ENCODE data around the gene SV2A.
A peak's percentile ranks its signal among the peaks of the same experiment; 100 is the strongest.
"Not testable (repeated sequence)": the region's sequence is repeated elsewhere in the genome, so short reads cannot be mapped to it uniquely, and the experiment has no call there.

SV2A gene

GRCh38 chr1:149887456-149888246 lies 30.0 kb downstream of the SV2A start:
- no peaks in the 10 kb centered on the region for H3K4me1 ChIP-seq (ENCODE audit: control insufficient read depth, insufficient read depth, low read length)
- no peaks in the 10 kb centered on the region for H3K9me3 ChIP-seq (ENCODE audit: control insufficient read depth, insufficient read depth, low read length)
- peak overlapping the region; percentile 61 for H3K4me3 ChIP-seq (ENCODE audit: low read length)
- DNase-seq (ENCODE audit: low read depth, low spot score): no peak
- H3K36me3 ChIP-seq (ENCODE audit: control insufficient read depth, insufficient read depth, low read length): no peaks in the 10 kb centered on the region
- H3K27me3 ChIP-seq (ENCODE audit: control insufficient read depth, insufficient read depth, low read length): no peaks in the 10 kb centered on the region
- no CpG with 5 or more reads among the region's 46 CpGs for WGBS (ENCODE audit: insufficient coverage, insufficient read length)
- H3K27ac ChIP-seq (ENCODE audit: low read length): peak overlapping the region; percentile 51

- Histone ChIP-seq H3K4me3 (ENCODE audit: low read length) (peak overlapping the region; percentile 61; the same call in 1 of the 2 replicates), H3K27ac (ENCODE audit: low read length) (peak overlapping the region; percentile 9)
- not testable (repeated sequence) for DNase-seq (ENCODE audit: low read depth, low spot score); H3K36me3 ChIP-seq (ENCODE audit: control insufficient read depth, insufficient read depth, low read length); H3K9me3 ChIP-seq (ENCODE audit: control insufficient read depth, insufficient read depth, low read length); H3K27me3 ChIP-seq (ENCODE audit: control insufficient read depth, insufficient read depth, low read length); H3K4me1 ChIP-seq (ENCODE audit: control insufficient read depth, insufficient read depth, low read length)
- WGBS (ENCODE audit: insufficient coverage, insufficient read length): no CpG with 5 or more reads among the region's 13 CpGs
These were observed 30.5 kb downstream of the SV2A start for GRCh38 chr1:149887196-149887455.

DNA sequence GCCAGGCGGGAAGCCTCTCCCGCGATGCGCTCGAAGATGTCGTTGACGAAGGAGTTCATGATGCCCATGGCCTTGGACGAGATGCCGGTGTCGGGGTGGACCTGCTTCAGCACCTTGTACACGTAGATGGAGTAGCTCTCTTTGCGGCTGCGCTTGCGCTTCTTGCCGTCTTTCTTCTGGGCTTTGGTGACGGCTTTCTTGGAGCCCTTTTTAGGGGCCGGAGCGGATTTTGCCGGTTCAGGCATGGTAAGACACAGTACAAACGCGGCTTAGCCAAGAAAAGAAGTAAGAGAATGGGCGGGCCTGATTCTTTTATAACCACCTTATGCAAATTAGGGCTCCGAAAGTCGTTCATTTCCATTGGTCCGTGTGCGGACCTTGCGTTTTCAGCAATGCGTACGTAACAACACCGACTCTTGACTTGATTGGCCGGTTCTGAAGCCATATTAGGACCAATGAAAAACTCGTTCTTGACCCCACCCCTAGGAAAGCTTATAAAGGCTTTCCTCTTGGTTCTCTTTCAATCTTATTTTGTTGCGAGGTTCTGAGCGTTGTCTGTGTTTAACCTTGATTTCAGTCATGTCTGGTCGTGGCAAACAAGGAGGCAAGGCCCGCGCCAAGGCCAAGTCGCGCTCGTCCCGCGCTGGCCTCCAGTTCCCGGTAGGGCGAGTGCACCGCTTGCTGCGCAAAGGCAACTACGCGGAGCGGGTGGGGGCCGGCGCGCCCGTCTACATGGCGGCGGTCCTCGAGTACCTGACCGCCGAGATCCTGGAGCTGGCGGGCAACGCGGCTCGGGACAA lies 31.0 kb downstream of the SV2A start:
- Histone ChIP-seq H3K27me3 (ENCODE audit: control insufficient read depth, insufficient read depth, low read length) (no peaks in the 10 kb centered on the region), H3K4me3 (ENCODE audit: low read length) (peak overlapping the region; percentile 61), H3K36me3 (ENCODE audit: control insufficient read depth, insufficient read depth, low read length) (no peaks in the 10 kb centered on the region), H3K27ac (ENCODE audit: low read length) (no peak overlapping the region), H3K4me1 (ENCODE audit: control insufficient read depth, insufficient read depth, low read length) (no peaks in the 10 kb centered on the region), H3K9me3 (ENCODE audit: control insufficient read depth, insufficient read depth, low read length) (no peaks in the 10 kb centered on the region)
- no CpG with 5 or more reads among the region's 62 CpGs for WGBS (ENCODE audit: insufficient coverage, insufficient read length)
- no peak for DNase-seq (ENCODE audit: low read depth, low spot score)

GRCh38 chr1:149886121-149886395 lies 31.6 kb downstream of the SV2A start:
- H3K4me3 ChIP-seq (ENCODE audit: low read length): peak overlapping the region; percentile 60; the same call in 1 of the 2 replicates
- H3K36me3 ChIP-seq (ENCODE audit: control insufficient read depth, insufficient read depth, low read length); H3K27ac ChIP-seq (ENCODE audit: low read length); H3K9me3 ChIP-seq (ENCODE audit: control insufficient read depth, insufficient read depth, low read length); DNase-seq (ENCODE audit: low read depth, low spot score); H3K4me1 ChIP-seq (ENCODE audit: control insufficient read depth, insufficient read depth, low read length); H3K27me3 ChIP-seq (ENCODE audit: control insufficient read depth, insufficient read depth, low read length): not testable (repeated sequence)
- WGBS (ENCODE audit: insufficient coverage, insufficient read length): no CpG with 5 or more reads among the region's 19 CpGs

DNA sequence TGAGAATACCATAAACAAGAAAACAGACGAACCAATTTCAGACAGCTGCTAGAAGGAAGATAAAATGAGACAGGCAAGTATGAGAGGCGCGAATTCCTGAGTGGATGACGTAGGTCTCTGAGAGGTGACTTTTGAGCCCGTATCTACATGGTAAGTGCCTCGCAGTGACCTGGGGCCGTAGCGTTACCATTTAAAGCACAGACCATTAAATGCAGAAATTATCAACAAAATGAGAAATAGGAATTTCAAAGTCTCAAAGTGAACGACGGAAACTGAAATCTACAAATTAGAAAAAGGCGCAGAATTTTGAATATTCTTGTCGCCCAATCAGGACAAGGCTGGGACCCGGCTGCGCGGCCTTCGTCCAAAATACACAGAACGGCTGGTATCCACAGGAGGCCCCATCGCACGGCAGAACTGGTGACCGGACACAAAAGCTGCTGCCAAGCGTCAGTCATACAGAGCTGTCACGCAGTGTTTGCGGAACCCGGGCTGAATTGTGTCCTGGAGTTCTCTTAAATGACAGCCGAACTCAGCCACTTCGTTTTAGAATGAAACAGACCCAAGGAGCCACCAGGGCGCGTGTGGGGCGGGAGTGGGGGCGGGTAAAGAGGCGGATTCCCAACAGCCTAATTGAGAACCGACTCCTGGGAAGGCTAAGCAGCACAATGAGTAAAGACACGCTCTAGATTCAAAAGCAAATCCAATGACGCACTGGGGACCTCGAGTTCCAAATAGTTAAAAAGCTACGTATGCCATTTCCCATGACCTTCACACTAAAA lies 32.1 kb downstream of the SV2A start:
- no peaks in the 10 kb centered on the region for H3K9me3 ChIP-seq (ENCODE audit: control insufficient read depth, insufficient read depth, low read length)
- no CpG with 5 or more reads among the region's 36 CpGs for WGBS (ENCODE audit: insufficient coverage, insufficient read length)

GRCh38 chr1:149884433-149885338 lies 33.0 kb downstream of the SV2A start:
- Histone ChIP-seq H3K4me1 (ENCODE audit: control insufficient read depth, insufficient read depth, low read length) (no peaks in the 10 kb centered on the region), H3K27ac (ENCODE audit: low read length) (no peak overlapping the region), H3K27me3 (ENCODE audit: control insufficient read depth, insufficient read depth, low read length) (no peaks in the 10 kb centered on the region), H3K4me3 (ENCODE audit: low read length) (peak overlapping the region; percentile 60; the same call in 1 of the 2 replicates), H3K36me3 (ENCODE audit: control insufficient read depth, insufficient read depth, low read length) (no peaks in the 10 kb centered on the region), H3K9me3 (ENCODE audit: control insufficient read depth, insufficient read depth, low read length) (no peaks in the 10 kb centered on the region)
- no peak for DNase-seq (ENCODE audit: low read depth, low spot score)
- WGBS (ENCODE audit: insufficient coverage, insufficient read length): no CpG with 5 or more reads among the region's 9 CpGs

More for the DNA sequence above, 32.1 kb downstream of the SV2A start:
- peak overlapping the region; percentile 60; the same call in 1 of the 2 replicates for H3K4me3 ChIP-seq (ENCODE audit: low read length)
- DNase-seq (ENCODE audit: low read depth, low spot score): no peak
- H3K4me1 ChIP-seq (ENCODE audit: control insufficient read depth, insufficient read depth, low read length): no peaks in the 10 kb centered on the region
- H3K36me3 ChIP-seq (ENCODE audit: control insufficient read depth, insufficient read depth, low read length): no peaks in the 10 kb centered on the region
- H3K27me3 ChIP-seq (ENCODE audit: control insufficient read depth, insufficient read depth, low read length): no peaks in the 10 kb centered on the region
- no peak overlapping the region for H3K27ac ChIP-seq (ENCODE audit: low read length)

DNA sequence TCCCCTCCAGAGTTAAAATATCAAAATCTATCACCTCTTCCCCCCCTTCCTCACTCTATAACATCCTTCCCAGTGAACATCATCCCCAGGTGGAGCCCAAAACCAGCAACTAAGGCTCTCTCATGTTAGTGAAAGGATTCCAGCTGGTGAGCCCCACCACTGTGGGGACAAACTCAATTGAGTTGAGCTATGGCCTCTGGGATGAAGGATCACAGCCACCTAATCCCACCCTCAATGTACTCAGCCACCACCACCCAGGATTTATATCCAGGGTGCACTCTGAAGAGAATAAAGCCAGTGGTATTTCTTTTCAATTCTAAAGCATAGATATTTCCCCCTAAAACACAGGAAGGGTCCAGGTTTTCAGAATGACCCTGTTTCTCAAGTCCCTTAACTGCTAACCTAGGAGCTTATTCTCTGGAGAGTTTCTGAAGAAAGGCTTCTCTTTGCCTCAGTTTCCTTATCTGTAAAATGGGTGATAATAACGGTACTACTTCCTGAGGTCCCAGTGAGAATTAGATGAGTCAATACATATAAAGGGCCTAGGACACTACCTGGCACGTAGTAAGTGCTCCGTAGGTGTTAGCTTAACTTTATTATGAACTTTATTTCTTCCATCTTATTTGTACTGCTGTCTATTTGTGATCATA lies 33.9 kb downstream of the SV2A start:
- no peaks in the 10 kb centered on the region for H3K4me1 ChIP-seq (ENCODE audit: control insufficient read depth, insufficient read depth, low read length)
- no peak overlapping the region for H3K27ac ChIP-seq (ENCODE audit: low read length)
- H3K36me3 ChIP-seq (ENCODE audit: control insufficient read depth, insufficient read depth, low read length): no peaks in the 10 kb centered on the region
- H3K4me3 ChIP-seq (ENCODE audit: low read length): no peak overlapping the region
- H3K9me3 ChIP-seq (ENCODE audit: control insufficient read depth, insufficient read depth, low read length): no peaks in the 10 kb centered on the region
- no peaks in the 10 kb centered on the region for H3K27me3 ChIP-seq (ENCODE audit: control insufficient read depth, insufficient read depth, low read length)
- no peak for DNase-seq (ENCODE audit: low read depth, low spot score)
- WGBS (ENCODE audit: insufficient coverage, insufficient read length): no CpG with 5 or more reads among the region's 3 CpGs

GRCh38 chr1:149881876-149882275 lies 35.8 kb downstream of the SV2A start:
- Histone ChIP-seq H3K4me1 (ENCODE audit: control insufficient read depth, insufficient read depth, low read length) (no peaks in the 10 kb centered on the region), H3K36me3 (ENCODE audit: control insufficient read depth, insufficient read depth, low read length) (no peaks in the 10 kb centered on the region), H3K27ac (ENCODE audit: low read length) (no peak overlapping the region), H3K4me3 (ENCODE audit: low read length) (no peak overlapping the region), H3K9me3 (ENCODE audit: control insufficient read depth, insufficient read depth, low read length) (no peaks in the 10 kb centered on the region), H3K27me3 (ENCODE audit: control insufficient read depth, insufficient read depth, low read length) (no peaks in the 10 kb centered on the region)
- DNase-seq (ENCODE audit: low read depth, low spot score): no peak
- no CpG with 5 or more reads among the region's 1 CpG for WGBS (ENCODE audit: insufficient coverage, insufficient read length)

DNA sequence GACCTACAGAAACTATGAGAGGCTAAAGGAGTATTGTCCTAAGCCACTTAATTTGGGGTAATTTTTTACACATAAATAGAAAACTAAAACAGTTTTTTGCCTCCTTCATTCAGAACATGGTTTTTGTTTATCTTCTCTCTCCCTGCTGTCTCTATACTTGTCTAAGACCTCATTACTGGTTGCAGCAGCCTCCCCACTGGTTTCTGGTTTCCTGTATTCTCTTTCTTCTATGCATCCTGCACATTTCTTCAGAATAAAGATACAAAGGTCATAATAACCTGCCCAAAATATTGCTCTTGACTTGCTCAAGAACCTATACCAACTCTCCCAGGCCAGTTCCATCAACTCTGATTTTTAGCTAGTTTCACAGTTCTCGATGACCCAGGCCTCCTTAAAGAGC lies 38.1 kb downstream of the SV2A start:
- Histone ChIP-seq H3K27me3 (ENCODE audit: control insufficient read depth, insufficient read depth, low read length) (no peaks in the 10 kb centered on the region), H3K9me3 (ENCODE audit: control insufficient read depth, insufficient read depth, low read length) (no peaks in the 10 kb centered on the region), H3K27ac (ENCODE audit: low read length) (no peak overlapping the region), H3K36me3 (ENCODE audit: control insufficient read depth, insufficient read depth, low read length) (no peaks in the 10 kb centered on the region), H3K4me3 (ENCODE audit: low read length) (no peak overlapping the region), H3K4me1 (ENCODE audit: control insufficient read depth, insufficient read depth, low read length) (no peaks in the 10 kb centered on the region)
- no CpG with 5 or more reads among the region's 1 CpG for WGBS (ENCODE audit: insufficient coverage, insufficient read length)
- no peak for DNase-seq (ENCODE audit: low read depth, low spot score)

Data from iPS DF 6.9 (cell line).